ENCODE results near the gene CFAP100.

DNA sequence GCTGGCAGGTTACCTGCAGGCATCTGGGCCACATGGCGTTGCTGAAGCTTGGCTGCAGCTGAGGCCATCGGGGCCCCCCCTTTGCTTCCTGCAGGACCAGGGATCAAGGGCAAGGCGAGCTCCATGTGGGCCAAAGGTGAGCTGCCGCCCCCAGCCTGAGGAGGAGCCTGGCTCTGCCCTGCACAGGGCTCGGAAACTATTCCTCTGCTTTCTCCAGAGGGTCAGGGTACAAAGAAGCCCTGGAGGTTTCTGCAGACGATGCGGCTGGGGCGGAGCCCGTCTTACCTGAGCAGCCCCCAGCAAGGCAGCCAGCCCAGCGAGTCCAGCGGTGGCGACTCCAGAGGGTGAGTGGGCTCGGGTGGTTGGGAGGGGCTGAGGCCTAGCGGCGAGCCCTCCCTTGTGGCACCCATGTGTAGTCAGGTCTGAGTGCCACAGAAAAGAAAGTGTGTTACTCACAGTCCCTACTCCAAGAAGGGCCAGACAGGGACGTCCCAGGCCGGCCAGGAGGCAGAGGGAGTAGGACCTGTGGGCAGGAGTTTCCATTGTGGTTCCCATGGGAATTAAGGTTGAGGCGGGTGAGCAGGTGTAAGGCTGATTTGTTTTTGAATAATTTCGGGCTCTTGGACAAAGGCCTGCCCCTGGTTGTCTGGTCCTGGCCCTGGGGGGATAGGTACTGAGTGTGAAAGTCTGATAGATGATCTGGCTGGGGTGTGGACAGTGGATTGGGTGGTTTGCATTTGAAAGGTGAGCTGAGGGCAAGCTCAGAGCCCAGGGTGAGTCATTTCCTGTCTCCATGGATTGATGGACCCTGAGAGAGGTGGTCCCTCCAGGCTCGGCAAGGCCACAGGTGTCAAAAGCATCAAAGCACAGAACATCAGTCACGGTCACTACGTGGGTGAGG is 25.4 kb downstream of the CFAP100 start:
- TF ChIP-seq, protein P1, sequence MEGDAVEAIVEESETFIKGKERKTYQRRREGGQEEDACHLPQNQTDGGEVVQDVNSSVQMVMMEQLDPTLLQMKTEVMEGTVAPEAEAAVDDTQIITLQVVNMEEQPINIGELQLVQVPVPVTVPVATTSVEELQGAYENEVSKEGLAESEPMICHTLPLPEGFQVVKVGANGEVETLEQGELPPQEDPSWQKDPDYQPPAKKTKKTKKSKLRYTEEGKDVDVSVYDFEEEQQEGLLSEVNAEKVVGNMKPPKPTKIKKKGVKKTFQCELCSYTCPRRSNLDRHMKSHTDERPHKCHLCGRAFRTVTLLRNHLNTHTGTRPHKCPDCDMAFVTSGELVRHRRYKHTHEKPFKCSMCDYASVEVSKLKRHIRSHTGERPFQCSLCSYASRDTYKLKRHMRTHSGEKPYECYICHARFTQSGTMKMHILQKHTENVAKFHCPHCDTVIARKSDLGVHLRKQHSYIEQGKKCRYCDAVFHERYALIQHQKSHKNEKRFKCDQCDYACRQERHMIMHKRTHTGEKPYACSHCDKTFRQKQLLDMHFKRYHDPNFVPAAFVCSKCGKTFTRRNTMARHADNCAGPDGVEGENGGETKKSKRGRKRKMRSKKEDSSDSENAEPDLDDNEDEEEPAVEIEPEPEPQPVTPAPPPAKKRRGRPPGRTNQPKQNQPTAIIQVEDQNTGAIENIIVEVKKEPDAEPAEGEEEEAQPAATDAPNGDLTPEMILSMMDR (conservative IDR thresholded peaks at IDR 0.05 in 1 of 2, IDR thresholded peaks at IDR 0.05 in 1 of 2; ENCODE audit: extremely low read depth in 1 of 2, insufficient read depth in 1 of 2, low read depth in 1 of 2, low read length in 2 of 2) = no peak
- TF ChIP-seq EZH2 (IDR thresholded peaks at IDR 0.05; ENCODE audit: borderline replicate concordance, low read length) = no peak
